Measurements from ENCODE around the gene NR5A2. TPM values are rescaled to one million over a fixed set of nuclear protein-coding genes. Genes with fewer than 3 reads are reported as not detected.

NR5A2 gene
- total RNA-seq, 1 donor from 2014 or later: not detected

DNA sequence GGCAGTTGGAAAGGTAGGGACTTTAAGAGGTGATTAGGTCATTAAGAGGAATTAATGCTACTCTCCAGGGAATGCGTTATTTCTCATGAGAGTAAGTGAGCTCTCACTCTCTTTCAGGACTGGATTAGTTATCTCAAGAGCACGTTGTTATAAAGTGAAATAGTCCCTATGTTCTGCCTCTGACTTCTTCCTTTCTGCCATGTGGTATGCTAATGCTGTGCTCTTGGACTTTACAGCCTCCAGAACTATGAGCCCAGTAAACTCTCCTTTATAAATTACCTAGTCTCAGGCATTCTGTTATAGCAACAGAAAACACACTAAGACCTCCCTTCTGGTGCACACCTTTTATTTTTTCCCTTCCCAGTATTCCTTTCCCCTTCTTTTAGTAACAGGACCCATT lies 187.8 kb downstream of the NR5A2 start:
- TF ChIP-seq, protein P1, sequence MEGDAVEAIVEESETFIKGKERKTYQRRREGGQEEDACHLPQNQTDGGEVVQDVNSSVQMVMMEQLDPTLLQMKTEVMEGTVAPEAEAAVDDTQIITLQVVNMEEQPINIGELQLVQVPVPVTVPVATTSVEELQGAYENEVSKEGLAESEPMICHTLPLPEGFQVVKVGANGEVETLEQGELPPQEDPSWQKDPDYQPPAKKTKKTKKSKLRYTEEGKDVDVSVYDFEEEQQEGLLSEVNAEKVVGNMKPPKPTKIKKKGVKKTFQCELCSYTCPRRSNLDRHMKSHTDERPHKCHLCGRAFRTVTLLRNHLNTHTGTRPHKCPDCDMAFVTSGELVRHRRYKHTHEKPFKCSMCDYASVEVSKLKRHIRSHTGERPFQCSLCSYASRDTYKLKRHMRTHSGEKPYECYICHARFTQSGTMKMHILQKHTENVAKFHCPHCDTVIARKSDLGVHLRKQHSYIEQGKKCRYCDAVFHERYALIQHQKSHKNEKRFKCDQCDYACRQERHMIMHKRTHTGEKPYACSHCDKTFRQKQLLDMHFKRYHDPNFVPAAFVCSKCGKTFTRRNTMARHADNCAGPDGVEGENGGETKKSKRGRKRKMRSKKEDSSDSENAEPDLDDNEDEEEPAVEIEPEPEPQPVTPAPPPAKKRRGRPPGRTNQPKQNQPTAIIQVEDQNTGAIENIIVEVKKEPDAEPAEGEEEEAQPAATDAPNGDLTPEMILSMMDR (conservative IDR thresholded peaks at IDR 0.05; ENCODE audit: low read depth, low read length): no peak
- H3K4me3 ChIP-seq (ENCODE audit: low read depth, low read length): no peak overlapping the region
- no peak for DNase-seq (ENCODE audit: low read depth)

GRCh38 chr1:200217703-200218102 lies 190.2 kb downstream of the NR5A2 start:
- DNase-seq (ENCODE audit: low read depth): no peak
- TF ChIP-seq, protein P1 (conservative IDR thresholded peaks at IDR 0.05; ENCODE audit: low read depth, low read length): no peak
- H3K4me3 ChIP-seq (ENCODE audit: low read depth, low read length): no peak overlapping the region

DNA sequence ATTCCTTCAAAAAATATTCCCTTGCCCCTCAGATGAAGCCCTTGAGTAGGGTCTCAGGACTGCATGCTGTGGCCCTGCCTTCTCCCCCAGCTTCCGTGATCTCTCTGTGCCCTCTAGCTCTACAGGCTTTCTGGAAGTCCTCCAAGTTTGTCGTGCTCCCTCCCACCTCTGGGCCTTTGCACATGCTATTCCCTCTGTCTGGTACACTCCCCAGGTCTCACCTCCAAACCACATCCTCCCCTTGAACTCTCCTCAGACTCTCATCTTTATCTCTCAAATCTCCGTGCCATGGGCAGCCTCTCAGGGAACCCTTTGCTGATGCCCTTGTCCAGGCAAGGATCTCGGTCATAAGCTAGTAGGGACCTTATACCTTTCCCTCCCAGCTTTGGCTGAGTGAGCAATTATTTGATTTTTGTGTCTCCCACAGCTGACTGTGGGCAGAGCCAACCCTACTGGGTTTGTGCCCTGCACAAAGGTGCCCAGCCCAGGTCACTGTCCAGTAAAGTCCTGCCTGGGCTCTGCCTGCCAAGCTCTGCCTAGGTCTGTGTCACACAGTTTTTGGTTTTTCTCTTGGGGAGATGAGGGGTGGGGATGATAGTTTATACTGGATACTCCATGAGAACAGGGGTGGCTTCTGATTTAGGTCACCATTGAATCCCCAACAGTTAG lies 194.2 kb downstream of the NR5A2 start:
- H3K4me3 ChIP-seq (ENCODE audit: low read depth, low read length): no peak overlapping the region
- TF ChIP-seq, protein P1 (conservative IDR thresholded peaks at IDR 0.05; ENCODE audit: low read depth, low read length): no peak
- DNase-seq (ENCODE audit: low read depth): no peak

DNA sequence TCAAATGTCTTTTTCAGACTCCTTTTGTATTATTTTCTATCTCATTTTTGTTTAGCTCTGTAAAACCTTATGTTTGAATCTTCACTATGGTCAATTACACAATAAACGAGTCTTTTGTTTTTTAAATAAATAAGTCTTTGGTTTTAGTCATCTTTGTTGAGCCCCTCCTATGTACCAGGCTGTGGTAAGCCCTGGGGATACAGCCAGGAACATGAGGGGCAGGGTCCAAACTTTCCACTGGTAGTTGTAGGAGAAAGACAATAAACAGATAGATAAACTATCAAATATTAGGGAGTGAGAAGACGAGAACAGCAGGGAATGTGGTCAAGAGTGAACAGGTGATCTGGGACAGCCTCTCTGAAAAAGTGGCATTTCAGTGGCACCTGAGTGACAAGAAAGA lies 195.7 kb downstream of the NR5A2 start:
- no peak for DNase-seq (ENCODE audit: low read depth)
- TF ChIP-seq, protein P1 (conservative IDR thresholded peaks at IDR 0.05; ENCODE audit: low read depth, low read length): no peak
- no peak overlapping the region for H3K4me3 ChIP-seq (ENCODE audit: low read depth, low read length)

GRCh38 chr1:200223613-200224012 lies 196.1 kb downstream of the NR5A2 start:
- H3K4me3 ChIP-seq (ENCODE audit: low read depth, low read length): no peak overlapping the region
- TF ChIP-seq, protein P1 (conservative IDR thresholded peaks at IDR 0.05; ENCODE audit: low read depth, low read length): no peak
- DNase-seq (ENCODE audit: low read depth): no peak

GRCh38 chr1:200224315-200224714 lies 196.8 kb downstream of the NR5A2 start:
- DNase-seq (ENCODE audit: low read depth): no peak
- H3K4me3 ChIP-seq (ENCODE audit: low read depth, low read length): no peak overlapping the region
- TF ChIP-seq, protein P1 (conservative IDR thresholded peaks at IDR 0.05; ENCODE audit: low read depth, low read length): no peak
